ENCODE measurements around the gene TRAFD1.

DNA sequence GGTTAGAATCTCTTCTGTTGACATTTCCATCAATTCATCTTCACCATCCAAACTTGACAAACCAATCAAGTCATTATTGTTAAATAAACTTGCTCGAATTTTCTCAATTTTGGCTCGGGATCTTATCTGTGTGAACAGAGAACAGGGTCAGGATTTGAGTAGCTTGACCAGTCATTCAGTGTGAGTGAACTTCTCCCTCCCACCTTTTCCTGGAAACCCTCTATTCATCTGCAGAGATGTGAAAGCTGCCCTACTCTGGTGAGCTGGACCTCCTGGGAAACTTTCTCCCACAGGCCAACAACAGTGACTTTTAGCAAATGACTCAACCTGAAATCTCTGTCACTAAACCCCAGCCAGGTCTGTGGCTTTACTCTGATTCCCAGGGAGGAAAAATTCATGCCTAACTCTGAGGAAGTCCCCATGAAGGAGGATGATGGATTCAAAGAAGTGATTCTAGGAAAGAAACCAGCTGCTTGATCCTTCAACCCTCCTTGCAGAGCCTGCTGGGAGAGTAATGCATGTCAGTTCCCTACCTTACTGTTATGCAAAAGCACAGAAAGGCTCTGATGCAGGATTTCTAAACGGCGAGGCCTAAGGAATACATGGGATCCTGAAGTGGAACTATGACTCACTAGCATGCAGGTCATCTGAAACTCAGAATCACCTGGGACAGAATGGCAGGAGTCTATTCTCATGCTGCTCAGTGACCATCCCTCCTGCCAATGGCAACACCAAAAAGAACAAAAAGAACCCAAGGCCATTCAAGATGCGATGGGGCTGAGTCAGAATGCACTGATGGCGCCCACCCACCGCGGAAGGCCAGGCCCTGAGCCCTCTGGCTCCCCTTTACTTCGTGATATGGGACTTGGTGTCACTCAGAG is 58.0 kb downstream of the TRAFD1 start:
- no peak for TF ChIP-seq POLR2A (IDR thresholded peaks at IDR 0.05; ENCODE audit: control extremely low read depth in 1 of 2, low read depth in 2 of 2, low read length in 2 of 2)
- no peak for TF ChIP-seq TAF1 (IDR thresholded peaks at IDR 0.05; ENCODE audit: low read depth, low read length)
- no peak for TF ChIP-seq EGR1 (IDR thresholded peaks at IDR 0.05; ENCODE audit: borderline replicate concordance, low read depth, low read length)
- TF ChIP-seq, protein P1, sequence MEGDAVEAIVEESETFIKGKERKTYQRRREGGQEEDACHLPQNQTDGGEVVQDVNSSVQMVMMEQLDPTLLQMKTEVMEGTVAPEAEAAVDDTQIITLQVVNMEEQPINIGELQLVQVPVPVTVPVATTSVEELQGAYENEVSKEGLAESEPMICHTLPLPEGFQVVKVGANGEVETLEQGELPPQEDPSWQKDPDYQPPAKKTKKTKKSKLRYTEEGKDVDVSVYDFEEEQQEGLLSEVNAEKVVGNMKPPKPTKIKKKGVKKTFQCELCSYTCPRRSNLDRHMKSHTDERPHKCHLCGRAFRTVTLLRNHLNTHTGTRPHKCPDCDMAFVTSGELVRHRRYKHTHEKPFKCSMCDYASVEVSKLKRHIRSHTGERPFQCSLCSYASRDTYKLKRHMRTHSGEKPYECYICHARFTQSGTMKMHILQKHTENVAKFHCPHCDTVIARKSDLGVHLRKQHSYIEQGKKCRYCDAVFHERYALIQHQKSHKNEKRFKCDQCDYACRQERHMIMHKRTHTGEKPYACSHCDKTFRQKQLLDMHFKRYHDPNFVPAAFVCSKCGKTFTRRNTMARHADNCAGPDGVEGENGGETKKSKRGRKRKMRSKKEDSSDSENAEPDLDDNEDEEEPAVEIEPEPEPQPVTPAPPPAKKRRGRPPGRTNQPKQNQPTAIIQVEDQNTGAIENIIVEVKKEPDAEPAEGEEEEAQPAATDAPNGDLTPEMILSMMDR (IDR thresholded peaks at IDR 0.05; ENCODE audit: control extremely low read depth in 1 of 3, insufficient read depth in 1 of 3, low read depth in 1 of 3, low read length in 3 of 3) = no peak

Measured in H1 (cell line).